ENCODE results near the gene MBNL2. TPM values are rescaled to one million over a fixed set of nuclear protein-coding genes. Genes with fewer than 3 reads are reported as not detected.
A peak's percentile ranks its signal among the peaks of the same experiment; 100 is the strongest.

MBNL2 gene
- total RNA-seq (139 TPM), polyA plus RNA-seq (33.3 TPM)

- WGBS, result 3% methylated on average over 15 of the region's 15 CpGs
- H3K27ac ChIP-seq (ENCODE audit: low read depth), result peak within 1 kb of the TSS; percentile 34
- H3K4me1 ChIP-seq (ENCODE audit: insufficient read depth), result peaks cover 3% of the 10 kb centered on the region
- no peaks in the 10 kb centered on the region for H3K36me3 ChIP-seq (ENCODE audit: insufficient read depth)
- DNase-seq (ENCODE audit: extremely low spot score), result peak; percentile 92
- peak within 1 kb of the TSS; percentile 92 for H3K4me3 ChIP-seq (ENCODE audit: low read depth, low read length)
Observed at GRCh38 chr13:97221989-97222700, at the start of gene MBNL2. TSS of gene MBNL2 (plus strand) at chr13:97222333. CDS start at chr13:97276236, 53,903 bp downstream.

DNA sequence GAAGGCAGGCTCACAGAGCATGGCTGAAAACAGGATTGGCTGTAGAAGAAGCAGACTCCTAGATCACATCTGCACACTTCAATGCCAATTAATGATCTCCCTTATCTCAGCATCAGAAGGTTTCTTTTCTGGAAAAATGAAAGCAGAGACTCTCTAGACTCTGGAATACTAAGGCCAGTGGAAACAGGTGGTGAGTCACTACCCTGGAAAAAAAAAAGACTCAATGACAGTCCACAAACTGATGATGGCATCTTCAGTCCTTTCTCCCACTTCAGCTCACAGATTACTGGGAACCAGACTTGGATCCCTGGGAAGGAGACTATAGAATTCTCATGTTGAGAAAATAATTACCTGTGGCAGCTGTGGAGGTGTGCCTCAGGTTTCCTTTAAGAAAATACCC lies 47.5 kb upstream of the MBNL2 start:
- no peak for DNase-seq (ENCODE audit: extremely low spot score)
- Histone ChIP-seq H3K4me1 (ENCODE audit: insufficient read depth) (no peaks in the 10 kb centered on the region), H3K4me3 (ENCODE audit: low read depth, low read length) (no peak overlapping the region), H3K27ac (ENCODE audit: low read depth) (no peak overlapping the region), H3K36me3 (ENCODE audit: insufficient read depth) (no peaks in the 10 kb centered on the region)

DNA sequence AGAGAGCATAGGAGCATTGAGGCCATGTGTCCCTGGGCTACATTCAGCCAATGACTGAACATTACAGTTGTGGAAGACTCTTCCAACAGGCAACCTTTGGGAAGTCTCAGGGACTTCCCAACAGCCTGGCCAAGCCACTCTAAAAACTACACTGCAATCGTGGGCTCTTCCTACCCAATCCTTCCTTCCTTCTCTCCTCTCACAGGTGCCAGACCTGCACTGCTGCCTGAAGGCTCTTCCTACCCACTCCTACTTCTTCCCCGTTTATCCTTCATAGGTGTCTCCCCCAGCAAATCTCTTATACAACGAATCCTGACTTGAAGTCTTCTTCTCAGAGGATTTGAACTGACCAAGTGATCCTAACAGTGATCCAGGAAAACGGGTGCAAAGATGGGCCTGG lies 47.1 kb upstream of the MBNL2 start:
- Histone ChIP-seq H3K4me3 (ENCODE audit: low read depth, low read length) (no peak overlapping the region), H3K4me1 (ENCODE audit: insufficient read depth) (no peaks in the 10 kb centered on the region), H3K27ac (ENCODE audit: low read depth) (no peak overlapping the region), H3K36me3 (ENCODE audit: insufficient read depth) (no peaks in the 10 kb centered on the region)
- DNase-seq (ENCODE audit: extremely low spot score), result no peak
- 91% methylated on average over 4 of the region's 4 CpGs for WGBS

- Histone ChIP-seq H3K27ac (ENCODE audit: low read depth) (no peak overlapping the region), H3K4me3 (ENCODE audit: low read depth, low read length) (no peak overlapping the region), H3K36me3 (ENCODE audit: insufficient read depth) (no peaks in the 10 kb centered on the region), H3K4me1 (ENCODE audit: insufficient read depth) (no peaks in the 10 kb centered on the region)
- DNase-seq (ENCODE audit: extremely low spot score), result no peak
- 87% methylated on average over 2 of the region's 2 CpGs for WGBS
Observed at GRCh38 chr13:97179501-97179900, 42.6 kb upstream of the MBNL2 start.

GRCh38 chr13:97182111-97182890 lies 39.8 kb upstream of the MBNL2 start:
- 84% methylated on average over 6 of the region's 6 CpGs for WGBS
- H3K4me1 ChIP-seq (ENCODE audit: insufficient read depth), result no peaks in the 10 kb centered on the region
- no peak for DNase-seq (ENCODE audit: extremely low spot score)
- no peak overlapping the region for H3K27ac ChIP-seq (ENCODE audit: low read depth)
- H3K36me3 ChIP-seq (ENCODE audit: insufficient read depth), result no peaks in the 10 kb centered on the region
- H3K4me3 ChIP-seq (ENCODE audit: low read depth, low read length), result no peak overlapping the region

DNA sequence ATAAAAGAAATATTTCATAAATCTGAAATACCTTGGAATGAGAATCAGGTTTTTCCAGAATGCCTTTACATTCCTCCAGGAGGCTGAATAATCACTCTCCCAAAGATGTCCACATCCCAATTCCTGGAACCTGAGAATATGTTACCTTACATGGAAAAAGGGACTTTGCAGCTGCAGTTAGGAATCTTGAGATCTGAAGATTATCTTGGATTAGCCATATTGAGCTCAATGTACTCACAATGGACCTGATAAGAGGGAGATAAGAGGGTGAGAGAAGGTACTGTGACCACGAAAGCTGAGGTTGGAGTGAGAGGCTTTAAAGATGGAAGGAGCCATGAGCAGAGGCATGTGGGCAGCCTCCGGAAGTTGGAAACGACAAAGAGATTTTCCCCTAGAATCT lies 36.8 kb upstream of the MBNL2 start:
- no peaks in the 10 kb centered on the region for H3K36me3 ChIP-seq (ENCODE audit: insufficient read depth)
- WGBS, result 83% methylated on average over 3 of the region's 3 CpGs

GRCh38 chr13:97185751-97186150 lies 36.4 kb upstream of the MBNL2 start:
- H3K4me3 ChIP-seq (ENCODE audit: low read depth, low read length), result no peak overlapping the region
- H3K4me1 ChIP-seq (ENCODE audit: insufficient read depth), result no peaks in the 10 kb centered on the region
- no peak for DNase-seq (ENCODE audit: extremely low spot score)
- 93% methylated on average over 3 of the region's 3 CpGs for WGBS
- H3K27ac ChIP-seq (ENCODE audit: low read depth), result no peak overlapping the region
- no peaks in the 10 kb centered on the region for H3K36me3 ChIP-seq (ENCODE audit: insufficient read depth)

More for the DNA sequence above, 36.8 kb upstream of the MBNL2 start:
- Histone ChIP-seq H3K4me3 (ENCODE audit: low read depth, low read length) (no peak overlapping the region), H3K27ac (ENCODE audit: low read depth) (no peak overlapping the region), H3K4me1 (ENCODE audit: insufficient read depth) (no peaks in the 10 kb centered on the region)
- no peak for DNase-seq (ENCODE audit: extremely low spot score)

GRCh38 chr13:97188207-97188606 lies 33.9 kb upstream of the MBNL2 start:
- Histone ChIP-seq H3K36me3 (ENCODE audit: insufficient read depth) (no peaks in the 10 kb centered on the region), H3K4me1 (ENCODE audit: insufficient read depth) (no peaks in the 10 kb centered on the region), H3K4me3 (ENCODE audit: low read depth, low read length) (no peak overlapping the region), H3K27ac (ENCODE audit: low read depth) (no peak overlapping the region)
- no peak for DNase-seq (ENCODE audit: extremely low spot score)
- 73% methylated on average over 8 of the region's 8 CpGs for WGBS

DNA sequence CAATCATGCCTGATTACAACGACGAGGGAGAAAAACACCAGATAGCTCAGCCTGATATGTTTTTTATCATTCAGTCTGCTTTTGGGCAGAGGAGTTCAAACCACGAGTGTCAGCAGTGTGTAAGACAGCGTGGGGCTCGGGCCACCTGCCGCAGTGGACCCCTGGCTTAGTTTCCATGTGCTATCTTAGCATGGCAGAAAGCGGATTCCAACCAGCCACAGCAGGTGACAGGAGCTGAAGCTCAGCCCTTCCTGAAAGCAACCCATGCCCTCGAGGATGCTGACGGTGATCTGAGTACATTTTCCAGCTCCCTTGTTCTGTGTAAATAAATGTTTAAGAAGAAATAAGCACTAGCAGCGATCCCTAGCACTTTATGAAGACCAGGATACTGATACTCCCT lies 32.2 kb upstream of the MBNL2 start:
- Histone ChIP-seq H3K4me3 (ENCODE audit: low read depth, low read length) (no peak overlapping the region), H3K36me3 (ENCODE audit: insufficient read depth) (no peaks in the 10 kb centered on the region), H3K27ac (ENCODE audit: low read depth) (no peak overlapping the region), H3K4me1 (ENCODE audit: insufficient read depth) (no peaks in the 10 kb centered on the region)
- 76% methylated on average over 10 of the region's 10 CpGs for WGBS
- no peak for DNase-seq (ENCODE audit: extremely low spot score)

DNA sequence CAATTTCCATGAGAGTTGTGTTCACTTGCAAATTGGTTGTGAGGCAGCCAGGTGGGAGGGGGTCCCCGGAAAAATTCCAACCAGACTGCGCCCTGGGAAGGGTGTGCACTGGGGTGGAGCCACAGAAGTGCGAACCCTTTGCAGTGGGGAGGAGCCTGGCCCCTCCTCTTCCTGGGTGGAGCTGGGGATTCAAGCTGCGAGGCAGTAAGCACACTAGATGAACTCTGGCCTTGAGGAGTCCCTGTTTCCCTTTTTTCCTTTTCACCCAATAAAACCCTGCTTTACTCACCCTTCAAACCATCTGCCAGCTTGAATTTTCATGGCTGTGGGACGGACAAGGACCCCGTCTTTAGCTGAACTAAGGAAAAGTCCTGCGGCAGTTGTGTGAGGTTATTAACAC lies 31.0 kb upstream of the MBNL2 start:
- Histone ChIP-seq H3K4me3 (ENCODE audit: low read depth, low read length) (no peak overlapping the region), H3K27ac (ENCODE audit: low read depth) (no peak overlapping the region), H3K4me1 (ENCODE audit: insufficient read depth) (no peaks in the 10 kb centered on the region), H3K36me3 (ENCODE audit: insufficient read depth) (no peaks in the 10 kb centered on the region)
- no peak for DNase-seq (ENCODE audit: extremely low spot score)
- 73% methylated on average over 7 of the region's 7 CpGs for WGBS

DNA sequence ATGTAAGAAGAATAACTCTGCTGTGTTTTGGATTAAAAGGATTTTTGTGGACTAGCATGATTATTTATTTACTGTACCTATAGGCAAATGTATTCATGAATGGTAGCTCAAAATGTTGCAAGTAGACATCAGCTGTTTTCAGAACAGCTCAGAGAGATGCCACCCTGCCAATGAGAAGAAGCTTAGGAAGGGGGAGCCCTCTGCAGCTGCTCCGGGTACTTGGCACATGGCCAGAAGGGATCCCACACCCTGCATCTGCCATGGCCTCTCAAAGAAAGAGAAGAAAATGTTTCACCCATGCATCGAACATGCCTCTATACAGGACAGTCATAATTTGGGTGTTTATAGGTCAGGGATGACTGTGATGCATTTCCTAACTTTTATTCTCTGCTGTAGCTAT lies 30.5 kb upstream of the MBNL2 start:
- no peak for DNase-seq (ENCODE audit: extremely low spot score)
- Histone ChIP-seq H3K4me3 (ENCODE audit: low read depth, low read length) (no peak overlapping the region), H3K36me3 (ENCODE audit: insufficient read depth) (no peaks in the 10 kb centered on the region), H3K4me1 (ENCODE audit: insufficient read depth) (no peaks in the 10 kb centered on the region), H3K27ac (ENCODE audit: low read depth) (no peak overlapping the region)
- WGBS, result 43% methylated on average over 2 of the region's 2 CpGs

GRCh38 chr13:97192166-97192565 lies 30.0 kb upstream of the MBNL2 start:
- WGBS, result 80% methylated on average over 3 of the region's 3 CpGs
- no peaks in the 10 kb centered on the region for H3K4me1 ChIP-seq (ENCODE audit: insufficient read depth)
- H3K27ac ChIP-seq (ENCODE audit: low read depth), result no peak overlapping the region
- no peaks in the 10 kb centered on the region for H3K36me3 ChIP-seq (ENCODE audit: insufficient read depth)
- DNase-seq (ENCODE audit: extremely low spot score), result no peak
- no peak overlapping the region for H3K4me3 ChIP-seq (ENCODE audit: low read depth, low read length)

DNA sequence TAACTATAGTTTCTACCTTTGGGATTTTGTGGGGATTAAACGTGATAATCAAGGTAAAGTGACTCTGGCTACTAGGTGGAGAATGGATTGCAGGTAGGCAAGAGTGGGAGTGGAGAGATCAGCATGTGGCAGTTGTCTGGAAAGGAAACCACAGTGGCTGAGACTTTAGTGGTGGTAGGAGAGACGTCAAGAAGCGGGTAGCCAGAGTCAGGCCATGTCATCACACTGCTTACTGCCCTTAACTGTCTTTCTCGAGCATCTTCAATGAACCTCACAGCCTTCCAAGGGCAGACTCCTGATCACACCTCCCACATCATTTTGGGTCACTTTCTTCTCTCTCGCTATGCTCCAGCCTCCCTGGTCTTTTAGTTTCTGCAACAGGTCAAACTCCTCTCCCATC lies 28.6 kb upstream of the MBNL2 start:
- no peak overlapping the region for H3K27ac ChIP-seq (ENCODE audit: low read depth)
- H3K4me3 ChIP-seq (ENCODE audit: low read depth, low read length), result no peak overlapping the region
- WGBS, result 92% methylated on average over 5 of the region's 5 CpGs
- H3K4me1 ChIP-seq (ENCODE audit: insufficient read depth), result no peaks in the 10 kb centered on the region
- DNase-seq (ENCODE audit: extremely low spot score), result no peak
- H3K36me3 ChIP-seq (ENCODE audit: insufficient read depth), result no peaks in the 10 kb centered on the region

- Histone ChIP-seq H3K4me1 (ENCODE audit: insufficient read depth) (no peaks in the 10 kb centered on the region), H3K4me3 (ENCODE audit: low read depth, low read length) (no peak overlapping the region), H3K36me3 (ENCODE audit: insufficient read depth) (no peaks in the 10 kb centered on the region), H3K27ac (ENCODE audit: low read depth) (no peak overlapping the region)
- no peak for DNase-seq (ENCODE audit: extremely low spot score)
- 56% methylated on average over 6 of the region's 6 CpGs for WGBS
Observed at GRCh38 chr13:97194479-97194878, 27.7 kb upstream of the MBNL2 start.

Measured in urinary bladder (tissue), 4 donors.